Stimulated activated CD4-positive, alpha-beta T cell treated with anti-CD3 and anti-CD28 coated beads, TNF-alpha, amount 100 ng/mL, for 4 hours (primary cell): ENCODE results near the gene OR4C46.
"Not testable (repeated sequence)": the region's sequence is repeated elsewhere in the genome, so short reads cannot be mapped to it uniquely, and the experiment has no call there.

Experiments
- DNase-seq, 3 experiments: peaks; one replicate each; pipeline ENCODE4 v3.0.0-alpha.2; 2020; ENCODE audit warnings: low read depth in 3 of 3

The OR4C46 gene

DNA sequence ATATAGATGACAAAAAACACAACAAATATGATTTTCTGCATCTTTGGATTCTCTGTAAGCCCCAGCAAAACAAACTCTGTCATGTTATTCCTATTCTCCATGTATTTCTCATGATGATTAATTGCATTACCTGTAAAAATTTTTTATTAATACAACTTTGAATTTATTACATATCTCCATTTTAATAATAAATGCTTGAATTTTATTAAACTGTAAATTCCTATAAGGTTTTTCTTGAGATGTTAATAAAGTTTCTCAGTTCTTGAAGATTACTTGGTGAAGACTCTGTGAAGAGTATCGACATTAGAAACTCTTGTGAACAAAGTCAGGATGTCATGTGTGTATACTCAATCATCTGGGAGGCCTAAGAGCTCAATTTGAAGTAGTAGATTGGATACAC is at the start of gene OR4C46:
Gene OR4C46 (minus strand): TSS at position 101 of the 400 bp plus-strand sequence. CDS start 0 bp downstream, at position 101.
- no peak for DNase-seq

DNA sequence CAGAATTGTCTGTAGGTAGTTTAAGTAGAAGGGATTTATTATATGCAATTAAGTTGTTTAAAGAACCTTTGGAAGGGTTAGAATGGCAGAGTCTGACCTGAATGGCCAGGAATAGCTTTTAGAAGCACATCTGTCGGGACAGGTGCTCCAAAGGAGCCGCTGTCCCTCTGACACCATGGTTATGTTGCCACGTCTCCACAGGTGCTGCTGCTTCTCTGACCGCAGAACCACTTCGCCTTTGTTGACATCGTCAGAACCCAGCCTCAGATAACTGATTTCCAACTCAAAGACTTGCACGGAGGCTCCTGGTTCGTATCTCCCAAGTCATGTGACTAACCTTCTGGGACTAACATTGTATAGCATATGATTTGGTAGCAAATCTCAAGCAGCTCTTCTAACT is 41.8 kb upstream of the OR4C46 start:
- DNase-seq, result not testable (repeated sequence)

DNA sequence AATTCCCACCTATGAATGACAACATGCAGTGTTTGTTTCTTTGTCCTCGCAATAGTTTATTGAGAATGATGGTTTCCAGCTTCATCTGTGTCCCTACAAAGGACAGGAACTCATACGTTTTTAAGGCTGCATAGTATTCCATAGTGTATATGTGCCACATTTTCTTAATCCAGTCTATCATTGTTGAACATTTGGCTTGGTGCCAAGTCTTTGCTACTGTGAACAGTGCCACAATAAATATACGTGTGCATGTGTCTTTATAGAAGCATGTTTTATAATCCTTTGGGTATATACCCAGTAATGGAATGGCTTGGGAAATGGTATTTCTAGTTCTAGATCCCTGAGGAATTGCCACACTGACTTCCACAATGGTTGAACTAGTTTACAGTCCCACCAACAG is 42.4 kb downstream of the OR4C46 start:
- not testable (repeated sequence) for DNase-seq

DNA sequence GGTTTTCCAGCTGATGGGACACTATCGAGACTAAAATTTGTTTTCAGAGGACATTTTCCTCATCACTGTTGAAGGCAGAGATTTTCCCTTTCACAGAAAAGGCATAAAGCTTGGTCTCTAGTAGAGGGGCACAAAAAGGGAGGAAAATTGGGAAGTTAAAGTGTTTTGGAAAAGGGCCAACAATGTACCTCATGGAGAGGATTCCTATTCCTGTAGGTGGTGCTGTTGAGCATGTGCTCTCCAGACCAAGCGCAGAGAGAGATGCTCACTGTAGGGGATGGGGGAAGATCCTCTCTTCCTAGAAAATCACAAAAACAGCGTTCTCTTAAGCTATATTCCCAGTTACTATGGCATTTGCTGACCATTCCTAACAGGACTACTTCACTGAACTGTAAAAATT is 44.9 kb downstream of the OR4C46 start:
- no peak for DNase-seq

DNA sequence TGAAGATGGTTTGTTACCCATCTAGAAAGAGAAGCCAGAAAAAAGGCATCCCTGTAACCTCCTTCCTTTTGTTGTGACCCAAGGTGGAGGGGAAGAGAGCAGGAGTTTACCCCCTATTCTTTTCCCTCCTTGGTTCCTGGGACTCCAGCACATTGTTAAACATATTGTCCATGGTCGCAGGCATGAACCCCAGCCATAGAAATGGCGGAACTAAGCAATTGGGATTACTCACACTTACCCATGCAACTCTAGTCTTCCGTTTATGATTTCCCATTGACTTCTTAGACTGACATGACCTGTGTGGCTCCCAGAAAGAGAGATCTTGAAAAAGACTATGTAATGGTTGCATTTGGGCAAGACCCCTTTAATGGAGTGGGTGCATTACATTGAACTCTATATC is 45.4 kb downstream of the OR4C46 start:
- DNase-seq, result no peak
